Effector memory CD4-positive, alpha-beta T cell (primary cell): ENCODE data around the gene KCNQ5.
"Not testable (repeated sequence)": the region's sequence is repeated elsewhere in the genome, so short reads cannot be mapped to it uniquely, and the experiment has no call there.

Experiments used
- DNase-seq, 3 donors: peaks; one replicate each; pipeline ENCODE4 v3.0.0-alpha.2; 2020
- H3K27ac ChIP-seq: 2 replicates; pipeline ENCODE4 v1.7.0; 2013; ENCODE audit warnings: mild to moderate bottlenecking, low read length, moderate library complexity; ENCODE audit not compliant: insufficient read depth, poor library complexity, severe bottlenecking
- H3K27me3 ChIP-seq: replicated peaks from 2 replicates; pipeline ENCODE4 v1.7.0; 2013; ENCODE audit warnings: mild to moderate bottlenecking, low read length; ENCODE audit not compliant: insufficient read depth, control insufficient read depth, poor library complexity, severe bottlenecking
- H3K36me3 ChIP-seq: 2 replicates; pipeline ENCODE4 v1.7.0; 2013; ENCODE audit warnings: mild to moderate bottlenecking, low read length, moderate library complexity; ENCODE audit not compliant: control insufficient read depth, insufficient read depth
- H3K4me1 ChIP-seq: 2 replicates; pipeline ENCODE4 v1.7.0; 2013; ENCODE audit warnings: low read length, mild to moderate bottlenecking; ENCODE audit not compliant: control insufficient read depth, insufficient read depth, poor library complexity, severe bottlenecking
- H3K4me3 ChIP-seq: 2 replicates; pipeline ENCODE4 v1.7.0; 2013; ENCODE audit warnings: low read length, low read depth, mild to moderate bottlenecking; ENCODE audit not compliant: insufficient read depth, poor library complexity, severe bottlenecking
- H3K9me3 ChIP-seq: 2 replicates; pipeline ENCODE4 v1.7.0; 2013; ENCODE audit warnings: mild to moderate bottlenecking, low read length, moderate library complexity; ENCODE audit not compliant: control insufficient read depth

Gene KCNQ5

GRCh38 chr6:72984189-72984831 lies 362.4 kb downstream of the KCNQ5 start:
- not testable (repeated sequence) for H3K27me3 ChIP-seq, H3K4me3 ChIP-seq, DNase-seq, H3K9me3 ChIP-seq, H3K36me3 ChIP-seq, H3K4me1 ChIP-seq, H3K27ac ChIP-seq

- no peak overlapping the region for H3K4me3 ChIP-seq
- H3K4me1 ChIP-seq = no peaks in the 10 kb centered on the region
- no peak for DNase-seq
- no peaks in the 10 kb centered on the region for H3K9me3 ChIP-seq
- H3K27me3 ChIP-seq = no peaks in the 10 kb centered on the region
- no peak overlapping the region for H3K27ac ChIP-seq
- H3K36me3 ChIP-seq = no peaks in the 10 kb centered on the region
These were observed 363.3 kb downstream of the KCNQ5 start for GRCh38 chr6:72984981-72985665.

GRCh38 chr6:72987301-72987700 lies 365.4 kb downstream of the KCNQ5 start:
- H3K4me1 ChIP-seq = no peaks in the 10 kb centered on the region
- H3K27me3 ChIP-seq = no peaks in the 10 kb centered on the region
- no peak overlapping the region for H3K27ac ChIP-seq
- DNase-seq = no peak
- H3K4me3 ChIP-seq = no peak overlapping the region
- H3K36me3 ChIP-seq = no peaks in the 10 kb centered on the region
- no peaks in the 10 kb centered on the region for H3K9me3 ChIP-seq

- H3K36me3 ChIP-seq = no peaks in the 10 kb centered on the region
- no peaks in the 10 kb centered on the region for H3K9me3 ChIP-seq
- H3K4me3 ChIP-seq = no peak overlapping the region
- H3K4me1 ChIP-seq = no peaks in the 10 kb centered on the region
- H3K27me3 ChIP-seq = no peaks in the 10 kb centered on the region
- H3K27ac ChIP-seq = no peak overlapping the region
- no peak for DNase-seq
These were observed 378.1 kb downstream of the KCNQ5 start for GRCh38 chr6:72999995-73000394.

GRCh38 chr6:73000460-73000859 lies 378.6 kb downstream of the KCNQ5 start:
- no peaks in the 10 kb centered on the region for H3K36me3 ChIP-seq
- no peak overlapping the region for H3K27ac ChIP-seq
- H3K9me3 ChIP-seq = no peaks in the 10 kb centered on the region
- H3K4me3 ChIP-seq = no peak overlapping the region
- H3K4me1 ChIP-seq = no peaks in the 10 kb centered on the region
- H3K27me3 ChIP-seq = no peaks in the 10 kb centered on the region
- DNase-seq = no peak

- Histone ChIP-seq H3K4me3 (no peak overlapping the region), H3K4me1 (no peaks in the 10 kb centered on the region), H3K27ac (no peak overlapping the region), H3K9me3 (no peaks in the 10 kb centered on the region), H3K27me3 (no peaks in the 10 kb centered on the region), H3K36me3 (no peaks in the 10 kb centered on the region)
- no peak for DNase-seq
These were observed 380.7 kb downstream of the KCNQ5 start for GRCh38 chr6:73002588-73002987.

GRCh38 chr6:73003302-73003701 lies 381.4 kb downstream of the KCNQ5 start:
- Histone ChIP-seq H3K27ac (no peak overlapping the region), H3K27me3 (no peaks in the 10 kb centered on the region), H3K9me3 (no peaks in the 10 kb centered on the region), H3K4me1 (no peaks in the 10 kb centered on the region), H3K36me3 (no peaks in the 10 kb centered on the region), H3K4me3 (no peak overlapping the region)
- DNase-seq = no peak

GRCh38 chr6:73004231-73004630 lies 382.4 kb downstream of the KCNQ5 start:
- Histone ChIP-seq H3K27me3 (no peaks in the 10 kb centered on the region), H3K27ac (no peak overlapping the region), H3K36me3 (no peaks in the 10 kb centered on the region), H3K4me3 (no peak overlapping the region), H3K4me1 (no peaks in the 10 kb centered on the region), H3K9me3 (no peaks in the 10 kb centered on the region)
- DNase-seq = no peak

GRCh38 chr6:73004861-73005260 lies 383.0 kb downstream of the KCNQ5 start:
- no peak for DNase-seq
- Histone ChIP-seq H3K27me3 (no peaks in the 10 kb centered on the region), H3K27ac (no peak overlapping the region), H3K4me3 (no peak overlapping the region), H3K9me3 (no peaks in the 10 kb centered on the region), H3K4me1 (no peaks in the 10 kb centered on the region), H3K36me3 (no peaks in the 10 kb centered on the region)

GRCh38 chr6:73006146-73006545 lies 384.3 kb downstream of the KCNQ5 start:
- no peaks in the 10 kb centered on the region for H3K4me1 ChIP-seq
- no peak overlapping the region for H3K27ac ChIP-seq
- H3K27me3 ChIP-seq = no peaks in the 10 kb centered on the region
- H3K4me3 ChIP-seq = no peak overlapping the region
- no peaks in the 10 kb centered on the region for H3K9me3 ChIP-seq
- H3K36me3 ChIP-seq = no peaks in the 10 kb centered on the region
- no peak for DNase-seq
